ENCODE results near the gene WNT10A.

DNA sequence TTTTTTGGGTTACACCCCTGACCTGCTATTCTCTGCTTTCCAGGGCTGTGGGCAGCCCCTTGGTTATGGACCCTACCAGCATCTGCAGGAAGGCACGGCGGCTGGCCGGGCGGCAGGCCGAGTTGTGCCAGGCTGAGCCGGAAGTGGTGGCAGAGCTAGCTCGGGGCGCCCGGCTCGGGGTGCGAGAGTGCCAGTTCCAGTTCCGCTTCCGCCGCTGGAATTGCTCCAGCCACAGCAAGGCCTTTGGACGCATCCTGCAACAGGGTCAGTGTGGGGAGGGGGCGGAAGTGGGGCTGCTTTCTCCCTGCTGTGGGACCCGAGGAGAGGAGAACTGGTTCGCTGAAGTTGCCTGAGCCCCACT lies 9.7 kb upstream of the WNT10A start:
- no peak for TF ChIP-seq POLR2A (IDR thresholded peaks at IDR 0.05)
- TF ChIP-seq, protein P1, sequence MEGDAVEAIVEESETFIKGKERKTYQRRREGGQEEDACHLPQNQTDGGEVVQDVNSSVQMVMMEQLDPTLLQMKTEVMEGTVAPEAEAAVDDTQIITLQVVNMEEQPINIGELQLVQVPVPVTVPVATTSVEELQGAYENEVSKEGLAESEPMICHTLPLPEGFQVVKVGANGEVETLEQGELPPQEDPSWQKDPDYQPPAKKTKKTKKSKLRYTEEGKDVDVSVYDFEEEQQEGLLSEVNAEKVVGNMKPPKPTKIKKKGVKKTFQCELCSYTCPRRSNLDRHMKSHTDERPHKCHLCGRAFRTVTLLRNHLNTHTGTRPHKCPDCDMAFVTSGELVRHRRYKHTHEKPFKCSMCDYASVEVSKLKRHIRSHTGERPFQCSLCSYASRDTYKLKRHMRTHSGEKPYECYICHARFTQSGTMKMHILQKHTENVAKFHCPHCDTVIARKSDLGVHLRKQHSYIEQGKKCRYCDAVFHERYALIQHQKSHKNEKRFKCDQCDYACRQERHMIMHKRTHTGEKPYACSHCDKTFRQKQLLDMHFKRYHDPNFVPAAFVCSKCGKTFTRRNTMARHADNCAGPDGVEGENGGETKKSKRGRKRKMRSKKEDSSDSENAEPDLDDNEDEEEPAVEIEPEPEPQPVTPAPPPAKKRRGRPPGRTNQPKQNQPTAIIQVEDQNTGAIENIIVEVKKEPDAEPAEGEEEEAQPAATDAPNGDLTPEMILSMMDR (IDR thresholded peaks at IDR 0.05): no peak

Data from ovary (tissue), 3 donors.